ENCODE data around the gene BET1.
"Not testable (repeated sequence)": the region's sequence is repeated elsewhere in the genome, so short reads cannot be mapped to it uniquely, and the experiment has no call there.

DNA sequence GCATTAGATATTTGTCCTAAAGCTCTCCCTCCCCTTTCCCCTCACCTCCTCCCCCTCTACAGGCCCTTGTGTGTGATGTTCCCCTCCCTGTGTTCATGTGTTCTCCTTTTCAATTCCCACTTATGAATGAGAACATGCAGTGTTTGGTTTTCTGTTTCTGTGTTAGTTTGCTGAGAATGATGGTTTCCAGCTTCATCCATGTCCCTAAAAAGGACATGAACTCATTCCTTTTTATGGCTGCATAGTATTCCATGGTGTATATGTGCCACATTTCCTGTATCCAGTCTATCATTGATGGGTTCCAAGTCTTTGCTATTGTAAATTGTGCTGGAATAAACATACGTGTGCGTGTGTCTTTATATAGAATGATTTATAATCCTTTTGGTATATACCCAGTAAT, 22.5 kb upstream of the BET1 start:
- not testable (repeated sequence) for TF ChIP-seq ZNF70 (CRISPR knock-in tag; IDR thresholded peaks at IDR 0.05); GLIS3 (CRISPR knock-in tag; IDR thresholded peaks at IDR 0.05); ZFP3 (CRISPR knock-in tag; IDR thresholded peaks at IDR 0.05); ZNF8 (CRISPR knock-in tag; IDR thresholded peaks at IDR 0.05); BACH2 (CRISPR knock-in tag; IDR thresholded peaks at IDR 0.05; ENCODE audit: borderline replicate concordance); ESRRG (CRISPR knock-in tag; IDR thresholded peaks at IDR 0.05); ARNTL (CRISPR knock-in tag; IDR thresholded peaks at IDR 0.05; ENCODE audit: borderline replicate concordance, low read depth); ZFP30 (CRISPR knock-in tag; IDR thresholded peaks at IDR 0.05); CSDC2 (CRISPR knock-in tag; IDR thresholded peaks at IDR 0.05); ZNF565 (CRISPR knock-in tag; conservative IDR thresholded peaks at IDR 0.05; ENCODE audit: low read depth); OSR1 (CRISPR knock-in tag; IDR thresholded peaks at IDR 0.05)
- TF ChIP-seq, protein P1, sequence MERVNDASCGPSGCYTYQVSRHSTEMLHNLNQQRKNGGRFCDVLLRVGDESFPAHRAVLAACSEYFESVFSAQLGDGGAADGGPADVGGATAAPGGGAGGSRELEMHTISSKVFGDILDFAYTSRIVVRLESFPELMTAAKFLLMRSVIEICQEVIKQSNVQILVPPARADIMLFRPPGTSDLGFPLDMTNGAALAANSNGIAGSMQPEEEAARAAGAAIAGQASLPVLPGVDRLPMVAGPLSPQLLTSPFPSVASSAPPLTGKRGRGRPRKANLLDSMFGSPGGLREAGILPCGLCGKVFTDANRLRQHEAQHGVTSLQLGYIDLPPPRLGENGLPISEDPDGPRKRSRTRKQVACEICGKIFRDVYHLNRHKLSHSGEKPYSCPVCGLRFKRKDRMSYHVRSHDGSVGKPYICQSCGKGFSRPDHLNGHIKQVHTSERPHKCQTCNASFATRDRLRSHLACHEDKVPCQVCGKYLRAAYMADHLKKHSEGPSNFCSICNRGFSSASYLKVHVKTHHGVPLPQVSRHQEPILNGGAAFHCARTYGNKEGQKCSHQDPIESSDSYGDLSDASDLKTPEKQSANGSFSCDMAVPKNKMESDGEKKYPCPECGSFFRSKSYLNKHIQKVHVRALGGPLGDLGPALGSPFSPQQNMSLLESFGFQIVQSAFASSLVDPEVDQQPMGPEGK (CRISPR knock-in tag; IDR thresholded peaks at IDR 0.05; ENCODE audit: borderline replicate concordance) = not testable (repeated sequence)
- TF ChIP-seq, protein P2, sequence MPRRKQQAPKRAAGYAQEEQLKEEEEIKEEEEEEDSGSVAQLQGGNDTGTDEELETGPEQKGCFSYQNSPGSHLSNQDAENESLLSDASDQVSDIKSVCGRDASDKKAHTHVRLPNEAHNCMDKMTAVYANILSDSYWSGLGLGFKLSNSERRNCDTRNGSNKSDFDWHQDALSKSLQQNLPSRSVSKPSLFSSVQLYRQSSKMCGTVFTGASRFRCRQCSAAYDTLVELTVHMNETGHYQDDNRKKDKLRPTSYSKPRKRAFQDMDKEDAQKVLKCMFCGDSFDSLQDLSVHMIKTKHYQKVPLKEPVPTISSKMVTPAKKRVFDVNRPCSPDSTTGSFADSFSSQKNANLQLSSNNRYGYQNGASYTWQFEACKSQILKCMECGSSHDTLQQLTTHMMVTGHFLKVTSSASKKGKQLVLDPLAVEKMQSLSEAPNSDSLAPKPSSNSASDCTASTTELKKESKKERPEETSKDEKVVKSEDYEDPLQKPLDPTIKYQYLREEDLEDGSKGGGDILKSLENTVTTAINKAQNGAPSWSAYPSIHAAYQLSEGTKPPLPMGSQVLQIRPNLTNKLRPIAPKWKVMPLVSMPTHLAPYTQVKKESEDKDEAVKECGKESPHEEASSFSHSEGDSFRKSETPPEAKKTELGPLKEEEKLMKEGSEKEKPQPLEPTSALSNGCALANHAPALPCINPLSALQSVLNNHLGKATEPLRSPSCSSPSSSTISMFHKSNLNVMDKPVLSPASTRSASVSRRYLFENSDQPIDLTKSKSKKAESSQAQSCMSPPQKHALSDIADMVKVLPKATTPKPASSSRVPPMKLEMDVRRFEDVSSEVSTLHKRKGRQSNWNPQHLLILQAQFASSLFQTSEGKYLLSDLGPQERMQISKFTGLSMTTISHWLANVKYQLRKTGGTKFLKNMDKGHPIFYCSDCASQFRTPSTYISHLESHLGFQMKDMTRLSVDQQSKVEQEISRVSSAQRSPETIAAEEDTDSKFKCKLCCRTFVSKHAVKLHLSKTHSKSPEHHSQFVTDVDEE (CRISPR knock-in tag; IDR thresholded peaks at IDR 0.05) = not testable (repeated sequence)
